GM12864 (cell line): ENCODE measurements around the gene MAFF.
"Not testable (repeated sequence)": the region's sequence is repeated elsewhere in the genome, so short reads cannot be mapped to it uniquely, and the experiment has no call there.

ENCODE experiments used
- DNase-seq: peaks from one replicate; pipeline ENCODE4 v3.0.0-alpha.2; 2011; ENCODE audit warnings: low read depth
- H3K4me3 ChIP-seq: 2 replicates; pipeline ENCODE4 v1.5.1; 2011; ENCODE audit warnings: mild to moderate bottlenecking, low read depth, low read length, control low read depth
- CTCF ChIP-seq: IDR thresholded peaks from 2 replicates; pipeline ENCODE4 v1.5.1; 2011; ENCODE audit warnings: low read depth, mild to moderate bottlenecking, moderate library complexity, low read length, control low read depth, inconsistent platforms; ENCODE audit errors: missing control alignments

MAFF gene

GRCh38 chr22:38177926-38178604 lies 23.7 kb upstream of the MAFF start:
- no peak for DNase-seq
- no peak for TF ChIP-seq CTCF
- no peak overlapping the region for H3K4me3 ChIP-seq

GRCh38 chr22:38178605-38178937 lies 23.2 kb upstream of the MAFF start:
- not testable (repeated sequence) for DNase-seq, H3K4me3 ChIP-seq

- peak; percentile 15 for TF ChIP-seq CTCF
- peak overlapping the region; percentile 72 for H3K4me3 ChIP-seq
- DNase-seq = no peak
Observed at GRCh38 chr22:38180841-38181452, 20.8 kb upstream of the MAFF start.

DNA sequence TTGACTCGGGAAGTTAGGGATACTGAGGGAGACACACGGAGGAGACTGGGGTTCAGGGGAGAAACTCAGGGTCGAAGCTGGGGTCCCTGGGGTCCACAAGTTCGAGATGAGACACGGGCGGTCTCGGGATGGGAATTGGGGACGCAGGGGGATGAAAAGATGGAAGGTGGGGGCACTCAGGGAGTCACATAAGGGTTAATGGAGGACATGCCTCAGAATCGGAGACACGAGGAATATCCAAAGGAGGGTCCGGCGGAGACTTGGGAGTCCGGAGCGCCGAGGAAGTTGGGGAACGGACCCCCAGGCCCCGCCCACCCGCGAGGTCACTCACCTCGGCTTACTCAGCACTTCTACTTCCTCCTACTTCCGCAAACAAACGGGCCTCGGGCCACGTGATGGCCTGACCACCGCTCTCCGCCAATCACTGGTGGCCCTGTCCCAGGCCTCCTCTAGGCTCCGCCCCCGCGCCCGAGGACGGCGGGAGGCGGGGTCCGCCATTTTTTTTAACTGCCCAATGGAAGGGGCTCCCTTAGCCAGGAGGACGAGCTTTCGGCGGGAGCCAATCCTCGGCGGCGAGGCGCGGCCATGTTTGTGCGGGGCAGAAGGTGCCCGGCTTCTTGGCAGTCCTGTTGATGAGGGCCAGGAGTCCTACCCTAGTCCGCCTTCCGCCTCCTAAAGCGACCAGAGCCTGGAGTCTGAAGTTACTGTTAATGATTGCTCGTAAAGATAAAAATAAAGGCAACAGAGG lies 20.2 kb upstream of the MAFF start, which contains the start of gene PLA2G6:
Gene PLA2G6 (minus strand): TSS at position 378 of the 748 bp plus-strand sequence. CDS start 12,404 bp downstream, outside the sequence.
- no peak for TF ChIP-seq CTCF

DNA sequence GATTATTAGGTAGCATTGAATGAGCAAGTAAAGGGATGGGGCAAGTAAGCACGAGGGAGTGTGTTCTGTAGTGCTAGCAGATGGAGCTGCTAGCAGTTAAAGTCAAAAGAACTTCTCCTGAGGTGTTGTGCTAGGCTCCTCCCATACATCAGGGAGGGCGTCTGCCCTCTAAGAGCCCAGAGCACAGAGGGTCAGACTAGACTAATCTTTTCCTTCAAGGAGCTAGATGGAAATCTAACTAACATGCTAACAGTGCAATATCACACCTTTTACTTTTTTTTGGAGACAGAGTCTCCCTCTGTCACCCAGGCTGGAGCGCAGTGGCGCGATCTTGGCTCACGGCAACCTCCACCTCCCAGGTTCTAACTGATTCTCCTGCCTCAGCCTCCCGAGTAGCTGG lies 17.0 kb upstream of the MAFF start:
- DNase-seq = no peak
- H3K4me3 ChIP-seq = no peak overlapping the region
- no peak for TF ChIP-seq CTCF

More for the DNA sequence above, 20.2 kb upstream of the MAFF start, which contains the start of gene PLA2G6:
- peak within 1 kb of the TSS; percentile 72 for H3K4me3 ChIP-seq
- peak; percentile 95 for DNase-seq

DNA sequence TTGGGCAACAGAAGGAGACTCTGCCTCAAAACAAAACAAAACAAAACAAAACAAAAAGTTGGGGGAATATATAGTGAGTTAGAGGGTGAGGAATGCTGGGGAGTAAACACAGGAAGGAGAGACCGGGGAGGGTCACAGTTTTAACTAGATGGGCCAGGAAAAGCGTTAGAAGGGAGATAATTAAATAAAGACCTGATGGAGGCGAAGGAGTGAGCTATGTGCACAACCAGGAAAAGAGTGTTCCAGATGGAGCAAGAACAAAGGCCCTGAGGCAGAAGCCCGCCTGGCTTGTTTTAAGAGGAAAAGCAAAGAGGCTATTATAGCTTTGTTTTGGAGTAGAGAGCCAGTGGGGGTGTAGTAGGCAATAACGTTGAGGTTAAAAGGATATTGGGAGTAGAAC lies 15.4 kb upstream of the MAFF start:
- no peak overlapping the region for H3K4me3 ChIP-seq
- TF ChIP-seq CTCF = no peak
- DNase-seq = no peak

DNA sequence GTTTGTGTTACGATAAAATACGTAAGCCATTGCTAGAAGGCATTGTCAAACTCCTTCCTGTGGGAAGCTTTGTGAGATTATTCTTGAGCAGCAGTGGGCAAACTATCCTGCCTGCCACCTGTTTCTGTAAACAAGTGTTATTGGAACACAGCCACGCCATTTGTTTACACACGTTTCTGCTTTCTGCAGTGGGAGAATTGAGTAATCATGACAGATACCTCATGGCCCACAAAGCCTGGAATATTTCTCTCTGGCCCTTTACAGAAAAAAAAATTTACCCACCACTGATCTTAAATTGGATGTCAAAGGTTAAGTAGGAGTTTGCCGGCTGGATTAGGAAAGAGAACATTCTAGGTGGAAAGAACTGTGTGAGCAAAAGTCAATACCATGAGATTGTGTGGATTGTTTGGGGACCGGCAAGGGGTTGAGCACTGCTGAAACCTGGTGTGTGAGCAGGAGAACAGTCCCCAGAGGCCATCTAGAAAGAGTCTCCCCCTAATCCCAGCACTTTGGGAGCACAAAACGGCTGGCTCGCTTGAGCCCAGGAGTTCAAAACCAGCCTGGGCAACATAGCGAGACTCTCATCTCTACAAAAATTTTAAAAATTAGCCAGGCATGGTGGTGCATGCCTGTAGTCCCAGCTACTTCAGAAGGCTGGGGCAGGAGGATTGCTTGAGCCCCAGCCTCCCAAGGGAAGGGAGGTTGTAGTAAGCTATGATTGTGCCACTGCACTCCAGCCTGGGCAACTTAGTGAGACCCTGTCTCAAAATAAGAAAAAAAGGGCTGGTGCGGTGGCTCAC lies 14.2 kb upstream of the MAFF start:
- TF ChIP-seq CTCF = no peak
- no peak overlapping the region for H3K4me3 ChIP-seq
- no peak for DNase-seq
